Activated CD8-positive, alpha-beta memory T cell treated with anti-CD3 and anti-CD28 coated beads, Interleukin-2, amount 50 U/mL, for 1 hour (primary cell): Measurements from ENCODE around the gene KLHL3.
"Not testable (repeated sequence)": the region's sequence is repeated elsewhere in the genome, so short reads cannot be mapped to it uniquely, and the experiment has no call there.

ENCODE experiments used
- DNase-seq: peaks from one replicate; pipeline ENCODE4 v3.0.0-alpha.2; 2020; ENCODE audit errors: extremely low read depth

The KLHL3 gene, protein sequence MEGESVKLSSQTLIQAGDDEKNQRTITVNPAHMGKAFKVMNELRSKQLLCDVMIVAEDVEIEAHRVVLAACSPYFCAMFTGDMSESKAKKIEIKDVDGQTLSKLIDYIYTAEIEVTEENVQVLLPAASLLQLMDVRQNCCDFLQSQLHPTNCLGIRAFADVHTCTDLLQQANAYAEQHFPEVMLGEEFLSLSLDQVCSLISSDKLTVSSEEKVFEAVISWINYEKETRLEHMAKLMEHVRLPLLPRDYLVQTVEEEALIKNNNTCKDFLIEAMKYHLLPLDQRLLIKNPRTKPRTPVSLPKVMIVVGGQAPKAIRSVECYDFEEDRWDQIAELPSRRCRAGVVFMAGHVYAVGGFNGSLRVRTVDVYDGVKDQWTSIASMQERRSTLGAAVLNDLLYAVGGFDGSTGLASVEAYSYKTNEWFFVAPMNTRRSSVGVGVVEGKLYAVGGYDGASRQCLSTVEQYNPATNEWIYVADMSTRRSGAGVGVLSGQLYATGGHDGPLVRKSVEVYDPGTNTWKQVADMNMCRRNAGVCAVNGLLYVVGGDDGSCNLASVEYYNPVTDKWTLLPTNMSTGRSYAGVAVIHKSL

DNA sequence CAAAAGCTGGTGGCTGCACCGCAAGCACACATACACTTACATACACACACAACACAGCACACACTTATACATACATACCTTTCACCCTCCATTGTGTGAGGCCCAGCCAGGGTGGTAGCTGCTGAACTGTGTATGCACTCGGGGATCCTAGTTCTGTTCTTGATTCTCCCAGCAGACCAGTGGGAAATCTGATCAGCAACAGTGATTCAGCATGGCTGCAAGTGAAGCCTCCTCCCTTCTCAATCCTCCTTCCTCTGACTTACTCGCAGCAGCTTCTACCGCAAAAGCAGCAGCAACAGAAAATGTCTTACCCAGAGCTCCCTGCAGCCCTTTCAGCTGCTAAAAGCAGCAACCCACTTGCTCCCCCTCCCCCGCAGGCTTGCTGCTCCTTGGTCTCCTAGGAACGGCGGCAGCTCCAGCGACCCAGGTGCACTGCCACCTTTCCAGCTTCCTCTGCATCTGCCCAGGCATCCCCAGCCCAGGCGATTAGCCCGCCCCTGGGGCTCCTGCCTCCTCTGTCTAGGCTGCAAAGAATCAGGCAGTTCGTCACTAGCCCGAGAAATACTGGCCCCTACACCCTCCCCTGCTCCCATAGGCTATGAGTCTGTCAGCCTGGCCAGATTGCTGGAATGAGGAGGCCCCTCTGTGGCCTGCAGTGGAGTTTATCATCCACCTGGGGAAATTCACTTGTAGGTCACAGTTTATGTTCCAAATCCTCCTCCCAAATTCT is at the start of gene KLHL3:
TSS of gene KLHL3 (minus strand) at position 535 of the 730 bp plus-strand sequence. CDS start at position 92, 443 bp downstream.
- DNase-seq: no peak

DNA sequence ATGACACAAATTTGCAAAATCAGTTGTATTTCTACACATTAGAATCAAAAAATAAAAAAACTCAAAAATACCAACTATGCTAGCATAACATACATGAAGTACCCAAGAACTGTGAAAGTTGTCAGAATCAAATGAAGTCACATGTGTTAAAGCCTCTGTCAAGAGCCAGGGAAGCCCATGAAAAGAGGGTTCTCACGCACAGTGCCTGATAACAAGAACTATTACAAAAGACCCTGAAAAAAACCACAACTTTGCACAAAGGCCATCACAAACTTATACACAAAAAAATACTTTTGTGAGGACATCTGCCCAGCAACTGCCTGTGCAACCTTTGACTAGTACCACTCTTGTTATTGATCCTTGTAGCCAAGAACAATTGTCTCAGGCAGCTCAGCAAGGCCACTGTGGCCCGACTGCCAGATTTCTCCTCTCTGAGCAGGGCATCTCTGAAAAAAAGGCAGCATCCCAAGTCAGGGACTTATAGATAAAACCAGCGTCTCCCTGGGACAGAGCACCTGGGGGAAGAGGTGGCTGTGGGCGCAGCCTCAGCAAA is 47.2 kb upstream of the KLHL3 start:
- DNase-seq: no peak

DNA sequence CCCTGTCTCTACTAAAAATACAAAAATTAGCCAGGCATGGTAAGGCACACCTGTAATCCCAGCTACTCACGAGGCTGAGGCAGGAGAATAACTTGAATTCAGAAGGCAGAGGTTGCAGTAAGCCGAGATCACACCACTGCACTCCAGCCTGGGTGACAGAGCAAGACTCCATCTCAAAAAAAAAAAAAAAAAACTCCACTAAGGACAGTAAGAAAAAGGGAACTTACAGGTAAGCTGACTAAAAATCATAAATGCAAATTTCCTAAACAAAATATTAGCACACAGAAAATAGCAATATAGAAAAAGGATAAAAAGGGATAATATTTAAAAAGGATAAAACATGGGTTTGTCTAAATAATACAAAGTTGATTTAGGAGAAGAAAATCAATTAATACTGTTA is 46.2 kb upstream of the KLHL3 start:
- DNase-seq: no peak

DNA sequence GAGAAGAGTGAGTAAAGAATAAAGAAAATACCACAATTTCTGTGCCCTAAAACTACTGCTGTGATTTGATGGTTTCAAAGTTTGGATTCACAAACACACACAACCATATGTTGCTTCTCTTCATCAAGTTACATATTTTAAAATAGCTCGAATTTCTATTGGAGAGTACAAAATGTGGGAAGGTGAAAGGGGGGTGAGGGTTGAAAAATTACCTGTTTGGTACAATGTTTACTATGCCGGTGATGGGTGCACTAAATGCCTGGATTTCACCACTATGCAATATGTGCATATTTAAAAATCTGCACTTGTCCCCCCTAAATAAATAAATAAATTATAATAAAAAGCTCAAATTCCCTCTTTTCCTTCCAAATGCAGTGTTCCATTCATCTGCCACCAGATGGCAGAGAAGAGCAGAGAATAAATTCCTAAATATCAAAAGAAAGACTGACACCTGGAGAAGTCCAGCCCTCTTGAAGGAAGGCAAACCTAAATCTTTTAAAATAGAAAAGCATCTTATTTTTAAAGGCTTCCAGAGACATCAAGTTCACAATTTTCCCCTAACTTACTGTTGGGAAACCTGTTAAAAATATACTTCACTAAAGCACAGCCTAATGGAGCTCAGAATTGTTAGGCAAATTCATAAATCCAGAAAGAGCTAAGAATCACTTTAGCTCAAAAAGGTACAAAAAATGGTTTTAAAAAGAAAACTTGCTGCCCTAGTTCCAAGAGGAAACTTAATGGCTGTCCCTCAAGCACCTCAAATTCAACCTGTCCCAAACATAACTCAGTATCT is 43.1 kb upstream of the KLHL3 start:
- DNase-seq: no peak

DNA sequence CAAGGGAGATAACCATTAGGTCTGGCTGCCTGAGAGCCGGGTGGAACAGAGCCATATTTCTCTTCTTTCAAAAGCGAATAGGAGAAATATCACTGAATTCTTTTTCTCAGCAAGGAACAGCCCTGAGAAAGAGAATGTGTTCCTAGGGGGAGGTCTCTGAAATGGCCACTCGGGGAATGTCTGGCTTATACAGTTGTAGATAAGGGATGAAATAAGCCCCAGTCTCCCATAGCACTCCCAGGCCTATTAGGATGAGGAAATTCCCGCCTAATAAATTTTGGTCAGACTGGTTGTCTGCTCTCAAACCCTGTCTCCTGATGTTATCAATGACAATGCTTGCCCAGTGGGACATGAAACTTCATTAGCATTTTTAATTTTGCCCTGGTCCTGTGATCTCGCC is 32.0 kb upstream of the KLHL3 start:
- not testable (repeated sequence) for DNase-seq

DNA sequence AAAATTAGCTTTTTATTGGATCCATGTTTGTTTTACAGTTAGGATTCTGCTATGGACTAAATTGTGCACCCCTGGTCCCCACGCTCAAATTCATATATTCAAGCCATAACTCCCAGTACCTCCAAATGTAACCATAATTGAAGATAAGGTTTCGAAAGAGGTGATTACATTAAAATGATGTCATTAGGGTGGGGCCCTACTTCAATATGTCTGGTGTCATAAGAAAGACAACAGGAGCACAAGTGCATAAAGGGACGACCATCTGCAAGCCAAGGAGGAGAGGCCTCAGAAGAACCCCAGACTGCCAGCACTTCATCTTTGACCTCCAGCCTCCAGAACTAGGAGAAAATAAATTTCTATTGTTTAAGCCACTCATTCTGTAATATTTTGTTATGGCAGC is 25.7 kb upstream of the KLHL3 start:
- DNase-seq: no peak

DNA sequence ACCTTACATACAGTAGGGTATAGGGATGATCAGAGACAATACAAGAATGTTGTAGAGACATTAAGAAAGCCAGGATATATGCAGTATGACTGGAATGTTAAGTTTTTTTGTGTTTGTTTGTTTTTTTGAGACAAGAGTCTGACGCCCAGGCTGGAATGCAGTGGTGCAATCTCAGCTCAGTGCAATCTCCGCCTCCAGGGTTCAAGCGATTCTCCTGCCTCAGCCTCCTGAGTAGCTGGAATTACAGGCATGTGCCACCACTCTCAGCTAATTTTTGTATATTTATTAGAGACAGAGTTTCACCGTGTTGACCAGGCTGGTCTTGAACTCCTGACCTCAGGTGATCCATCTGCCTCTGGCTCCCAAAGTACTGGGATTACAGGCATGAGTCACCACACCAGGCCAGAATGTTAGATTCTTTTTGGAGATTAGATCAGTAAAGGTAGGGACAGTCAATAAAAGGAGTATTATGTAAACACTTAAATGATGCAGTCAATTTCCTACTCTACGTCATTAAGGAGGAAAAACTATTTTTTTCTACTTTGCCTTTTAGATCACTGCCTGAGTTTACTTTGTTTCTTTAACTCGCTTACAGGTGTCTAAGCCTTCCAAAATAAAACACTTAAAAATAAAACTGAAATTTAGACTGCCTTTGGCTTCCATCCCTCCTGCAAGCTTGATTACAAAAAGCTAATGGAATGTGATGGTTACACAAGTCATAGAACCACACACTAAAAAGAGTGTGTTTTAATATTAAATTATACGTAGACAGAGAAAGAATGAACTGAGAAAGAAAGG is 25.0 kb upstream of the KLHL3 start:
- no peak for DNase-seq

DNA sequence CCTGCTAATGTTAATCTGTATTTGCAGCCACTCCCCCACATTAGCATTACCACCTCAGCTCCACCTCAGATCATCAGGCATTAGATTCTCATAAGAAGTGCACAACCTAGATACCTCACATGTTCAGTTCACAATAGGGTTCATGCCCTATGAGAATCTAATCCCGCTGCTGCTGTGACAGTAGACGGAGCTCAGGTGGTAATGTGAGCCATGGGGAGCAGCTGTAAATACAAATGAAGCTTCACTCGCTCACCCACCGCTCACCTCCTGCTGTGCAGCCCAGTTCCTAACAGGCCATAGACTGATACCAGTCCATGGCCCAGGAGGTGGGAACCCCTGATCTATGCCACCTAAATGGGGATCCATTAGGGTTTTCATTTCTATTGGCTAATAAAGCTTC is 24.4 kb upstream of the KLHL3 start:
- DNase-seq: no peak

DNA sequence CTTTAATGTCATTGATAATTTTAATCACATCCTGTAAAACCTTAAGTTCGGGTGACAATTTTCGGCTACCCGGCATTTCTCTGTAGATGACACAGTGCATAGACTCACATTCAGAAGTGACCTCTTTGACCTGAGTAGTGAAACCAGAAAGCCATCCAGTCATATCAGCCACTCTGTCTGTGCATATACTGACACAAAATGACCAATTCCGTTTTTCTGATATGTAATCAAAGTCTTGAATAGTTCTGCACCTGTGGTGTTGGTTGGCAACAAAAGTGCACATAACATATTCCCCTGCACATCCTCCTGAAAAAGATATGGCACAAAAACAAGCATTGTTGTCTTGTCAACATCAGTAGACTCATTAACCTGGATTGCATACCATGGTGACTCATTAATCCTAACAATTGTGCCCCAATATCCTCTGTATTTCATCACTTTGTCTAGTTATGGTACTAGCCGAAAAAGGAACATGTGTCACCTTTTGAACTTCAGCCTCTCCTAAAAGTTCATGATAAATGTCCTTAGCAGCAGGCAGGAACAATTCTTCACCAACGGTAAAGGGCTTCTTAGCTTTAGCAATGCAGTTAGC is 22.9 kb upstream of the KLHL3 start:
- DNase-seq: no peak

DNA sequence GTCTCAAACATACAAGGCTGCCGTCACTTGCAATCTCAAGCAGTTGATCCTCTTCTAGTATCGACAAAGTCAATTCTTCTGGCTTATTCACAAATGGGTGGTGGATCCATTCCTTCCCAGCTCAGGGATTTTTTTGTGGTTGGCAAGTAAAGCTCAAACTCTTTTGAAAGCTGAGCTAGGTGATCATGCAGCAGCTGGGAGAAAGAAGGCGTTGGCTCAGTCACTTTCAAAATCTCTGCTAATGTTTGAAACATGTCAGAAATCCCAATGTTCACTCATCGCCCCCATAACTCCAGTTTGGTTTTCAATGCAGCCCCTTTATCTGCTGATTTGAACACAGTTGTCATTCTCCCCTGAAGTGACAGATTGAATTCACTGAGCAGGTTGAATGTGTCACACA is 22.2 kb upstream of the KLHL3 start:
- DNase-seq: no peak

DNA sequence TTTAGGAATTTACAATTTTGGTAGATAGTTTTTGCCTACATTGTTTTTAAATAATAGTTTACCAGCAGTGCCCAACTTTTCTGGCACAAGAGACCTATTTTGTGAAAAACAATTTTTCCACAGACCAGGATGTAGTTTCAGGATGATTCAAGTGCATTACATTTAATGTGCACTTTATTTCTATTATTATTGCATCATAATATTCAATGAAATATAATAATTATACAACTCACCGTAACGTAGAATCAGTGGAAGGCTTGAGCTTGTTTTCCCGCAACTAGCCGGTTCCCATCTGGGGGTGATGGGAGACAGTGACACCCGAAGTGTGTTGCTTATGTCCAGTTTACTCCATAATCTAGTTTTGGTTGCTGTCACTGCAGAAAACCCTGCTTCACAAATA is 21.7 kb upstream of the KLHL3 start:
- DNase-seq: no peak

DNA sequence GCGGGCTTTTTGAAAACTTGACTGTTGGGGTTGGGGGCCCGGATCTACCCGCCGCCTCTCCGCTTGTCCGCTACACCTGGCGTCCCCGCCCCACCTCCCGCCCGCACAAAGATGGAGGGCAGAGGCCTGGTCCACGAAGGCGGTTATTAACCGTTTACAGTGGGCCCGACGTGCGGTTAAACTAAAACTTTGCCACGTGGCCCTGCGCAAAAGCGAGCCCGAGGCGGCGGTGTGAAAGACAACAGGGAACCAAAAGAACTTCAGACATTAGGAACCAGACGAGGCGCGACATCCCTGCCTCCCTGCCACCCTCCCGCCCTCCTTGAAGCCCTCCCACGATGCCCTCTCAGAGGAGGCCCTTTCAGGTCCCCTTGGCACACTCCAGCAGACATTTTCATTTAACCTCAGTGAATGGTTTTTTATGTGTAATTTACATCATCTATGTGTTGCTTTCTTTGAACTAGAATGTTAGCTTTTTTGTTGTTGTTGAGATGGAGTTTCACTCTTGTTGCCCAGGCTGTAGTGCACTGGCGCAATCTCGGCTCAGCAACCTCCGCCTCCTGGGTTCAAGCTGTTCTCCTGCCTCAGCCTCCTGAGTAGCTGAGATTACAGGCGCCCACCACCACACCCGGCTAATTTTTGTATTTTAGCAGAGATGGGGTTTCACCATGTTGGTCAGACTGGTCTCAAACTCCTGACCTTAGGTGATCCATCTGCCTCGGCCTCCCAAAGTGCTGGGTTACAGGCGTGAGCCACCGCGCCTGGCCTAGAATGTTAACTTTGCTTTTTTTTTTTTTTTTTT is 19.3 kb upstream of the KLHL3 start:
- no peak for DNase-seq

DNA sequence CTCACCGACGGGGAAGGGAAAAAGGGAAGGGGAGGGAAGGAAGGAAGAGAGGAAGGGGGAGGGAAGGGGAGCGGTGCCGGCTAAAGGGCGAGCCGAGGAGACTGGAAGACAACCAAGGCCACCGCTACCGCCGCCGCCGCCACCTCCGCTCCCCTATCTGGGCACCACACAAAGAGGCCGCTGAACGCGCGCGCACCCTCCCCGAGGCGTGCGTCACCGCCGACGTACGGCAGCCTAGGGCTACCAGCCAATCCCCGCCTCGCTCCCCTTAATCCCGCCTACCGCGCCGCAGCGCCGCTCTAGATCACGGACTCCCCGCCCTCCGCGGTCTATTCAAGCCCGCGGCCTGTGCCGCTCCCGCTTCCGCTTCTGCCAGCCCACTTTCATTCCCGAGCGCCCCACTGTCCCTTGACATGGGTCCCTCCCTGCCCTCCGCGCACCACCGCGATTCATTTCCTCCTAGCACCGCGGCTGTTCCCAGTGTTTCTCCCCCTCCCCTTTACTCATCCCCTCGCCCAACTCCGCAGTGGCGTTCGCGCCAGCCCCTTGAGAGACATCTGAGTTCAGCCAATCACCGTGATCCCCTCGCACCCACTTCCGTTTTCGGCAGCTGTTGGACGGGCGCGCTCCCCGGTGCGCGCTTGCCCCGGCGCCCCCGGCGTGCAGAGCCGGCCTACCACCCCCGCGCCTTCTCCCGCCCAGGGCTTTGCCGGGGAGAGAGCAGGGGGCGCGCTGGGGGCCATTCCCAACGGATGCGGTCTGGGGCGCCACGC is 18.5 kb upstream of the KLHL3 start, which contains the start of gene HNRNPA0:
TSS of gene HNRNPA0 (minus strand) at position 176 of the 773 bp plus-strand sequence. CDS start 297 bp downstream, outside the sequence.
- peak; percentile 89 for DNase-seq

DNA sequence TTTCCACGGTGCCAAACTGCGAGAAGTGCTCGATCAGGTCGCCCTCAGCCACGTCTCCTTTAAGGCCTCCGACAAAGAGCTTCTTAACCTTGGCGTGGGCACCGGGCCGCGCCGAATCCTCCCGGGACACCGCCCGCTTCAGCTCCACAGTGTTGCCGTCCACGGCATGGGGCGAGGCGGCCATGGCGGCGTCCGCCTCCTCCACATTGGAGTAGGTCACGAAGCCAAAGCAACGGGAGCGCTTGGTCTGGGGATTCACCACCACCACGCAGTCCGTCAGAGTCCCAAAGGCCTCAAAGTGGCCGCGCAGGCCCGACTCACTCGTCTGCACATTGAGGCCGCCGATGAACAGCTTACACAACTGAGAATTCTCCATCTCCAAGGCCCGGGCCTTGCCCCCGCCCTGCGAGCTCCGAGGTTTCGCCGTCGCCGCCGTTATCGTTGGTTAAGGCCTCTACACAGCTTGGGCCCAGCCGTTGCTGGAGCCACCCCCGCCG is 17.9 kb upstream of the KLHL3 start:
- no peak for DNase-seq

DNA sequence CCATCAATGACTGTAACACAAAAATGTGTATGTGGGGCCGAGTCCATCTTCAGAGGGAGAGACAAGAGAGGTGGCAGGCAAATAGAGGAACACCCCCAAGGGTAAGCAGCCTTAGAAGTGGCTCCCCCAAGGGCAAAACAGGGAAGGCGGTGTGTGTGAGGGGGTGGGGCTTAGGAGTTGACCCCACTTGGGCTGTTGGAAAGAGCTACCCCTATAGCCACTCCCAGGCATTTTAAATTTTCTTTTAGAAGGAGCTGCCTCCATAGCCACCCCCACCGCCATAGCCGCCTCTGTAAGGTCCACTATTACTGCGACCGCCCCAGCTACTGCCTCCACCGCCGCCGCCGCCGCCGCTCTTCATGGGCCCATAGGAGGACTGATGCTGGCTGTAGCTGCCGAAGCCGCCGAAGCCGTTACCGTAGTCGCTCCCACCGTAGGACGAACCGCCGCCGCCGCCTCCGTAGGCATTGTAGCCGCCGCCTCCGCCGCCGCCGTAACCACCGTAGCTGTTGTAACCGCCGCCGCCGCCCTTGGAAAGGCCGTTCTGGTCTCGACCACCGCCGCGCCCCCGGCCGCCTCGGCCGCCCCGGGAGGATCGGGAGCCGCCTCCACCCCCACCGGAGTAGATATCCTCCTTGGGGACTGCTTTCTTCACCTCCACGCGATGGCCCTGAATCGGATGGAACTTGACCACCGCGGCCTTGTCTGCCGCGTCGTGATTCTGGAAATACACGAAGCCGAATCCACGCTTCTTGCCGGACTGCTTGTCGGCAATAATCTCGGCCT is 17.2 kb upstream of the KLHL3 start:
- no peak for DNase-seq

DNA sequence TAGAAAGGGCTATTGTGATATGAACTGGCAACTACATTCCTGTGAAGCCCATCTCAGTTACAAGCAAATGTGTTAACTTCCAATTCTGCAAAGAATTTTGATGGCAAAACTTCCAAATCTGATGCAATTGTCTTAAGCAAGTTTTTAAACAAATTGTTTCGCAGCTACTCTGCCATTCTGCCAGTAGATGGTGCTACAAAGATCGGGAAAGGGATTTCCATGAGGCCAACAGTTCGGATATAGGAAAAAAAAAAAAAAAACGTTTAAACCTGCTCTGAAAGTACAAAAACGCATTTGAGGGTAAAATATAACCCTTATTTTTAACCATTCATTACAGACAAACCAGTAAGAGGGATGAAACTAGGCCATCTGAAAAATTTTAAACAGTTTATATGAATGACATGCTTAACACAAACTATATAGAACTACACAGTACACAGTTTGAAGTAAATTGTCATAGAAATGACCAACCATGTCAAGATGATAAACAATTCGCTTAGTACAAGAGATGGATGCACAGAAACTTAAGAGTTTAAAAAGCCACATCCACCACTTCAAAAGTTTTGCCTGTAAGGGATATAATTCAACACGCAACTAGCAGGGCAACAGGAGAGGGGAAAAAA is 16.1 kb upstream of the KLHL3 start:
- no peak for DNase-seq

DNA sequence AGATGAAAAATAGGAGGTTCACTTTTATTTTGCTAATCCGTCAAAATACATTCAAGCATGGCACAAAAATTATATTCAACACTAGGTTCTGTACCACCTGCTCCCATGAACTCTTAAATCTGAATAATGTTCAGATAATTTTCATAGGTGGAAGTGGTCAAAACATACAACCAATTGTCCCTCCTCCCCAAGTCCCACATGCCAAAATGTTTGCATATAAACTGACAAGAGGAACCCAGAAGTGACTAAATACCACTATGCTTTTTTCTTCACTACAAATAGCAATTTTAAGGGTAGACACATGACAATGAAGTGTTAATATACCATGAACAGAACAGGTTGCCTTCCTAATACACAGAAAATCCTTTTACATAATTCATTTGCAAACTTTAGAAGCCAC is 14.5 kb upstream of the KLHL3 start:
- no peak for DNase-seq
